Astrocyte (in vitro differentiated cells and primary cell): ENCODE measurements around the gene RFX8.

ENCODE experiments used
- EZH2 ChIP-seq: IDR thresholded peaks from 2 replicates; pipeline ENCODE4 v1.6.1; 2012; ENCODE audit warnings: mild to moderate bottlenecking, low read length, inconsistent platforms; ENCODE audit not compliant: insufficient read depth
- TF ChIP-seq, protein P1 (sequence below): IDR thresholded peaks from 2 replicates; pipeline ENCODE4 v1.5.1; 2011; ENCODE audit warnings: low read depth, mild to moderate bottlenecking, inconsistent platforms, low read length, moderate library complexity; ENCODE audit not compliant: insufficient read depth

DNA sequence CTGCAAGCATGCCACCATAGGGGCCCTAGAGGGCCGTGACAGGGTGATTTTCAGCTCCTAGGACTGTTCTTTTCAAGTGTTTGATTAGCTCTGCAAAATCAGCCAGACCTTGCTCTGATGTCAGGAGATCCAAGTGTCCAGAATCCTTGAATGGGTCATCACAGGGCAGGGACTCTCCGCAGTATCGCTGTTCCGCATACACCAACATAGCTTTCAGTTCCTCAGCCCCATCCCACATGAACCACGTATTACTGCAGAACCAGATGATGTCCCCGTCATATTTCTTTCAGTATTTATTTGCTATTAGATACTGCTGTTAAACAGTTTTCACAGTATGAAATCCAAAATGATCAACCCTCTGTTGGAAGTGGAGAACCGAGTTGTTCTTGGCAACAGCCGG lies 46.6 kb upstream of the RFX8 start:
- TF ChIP-seq, protein P1, sequence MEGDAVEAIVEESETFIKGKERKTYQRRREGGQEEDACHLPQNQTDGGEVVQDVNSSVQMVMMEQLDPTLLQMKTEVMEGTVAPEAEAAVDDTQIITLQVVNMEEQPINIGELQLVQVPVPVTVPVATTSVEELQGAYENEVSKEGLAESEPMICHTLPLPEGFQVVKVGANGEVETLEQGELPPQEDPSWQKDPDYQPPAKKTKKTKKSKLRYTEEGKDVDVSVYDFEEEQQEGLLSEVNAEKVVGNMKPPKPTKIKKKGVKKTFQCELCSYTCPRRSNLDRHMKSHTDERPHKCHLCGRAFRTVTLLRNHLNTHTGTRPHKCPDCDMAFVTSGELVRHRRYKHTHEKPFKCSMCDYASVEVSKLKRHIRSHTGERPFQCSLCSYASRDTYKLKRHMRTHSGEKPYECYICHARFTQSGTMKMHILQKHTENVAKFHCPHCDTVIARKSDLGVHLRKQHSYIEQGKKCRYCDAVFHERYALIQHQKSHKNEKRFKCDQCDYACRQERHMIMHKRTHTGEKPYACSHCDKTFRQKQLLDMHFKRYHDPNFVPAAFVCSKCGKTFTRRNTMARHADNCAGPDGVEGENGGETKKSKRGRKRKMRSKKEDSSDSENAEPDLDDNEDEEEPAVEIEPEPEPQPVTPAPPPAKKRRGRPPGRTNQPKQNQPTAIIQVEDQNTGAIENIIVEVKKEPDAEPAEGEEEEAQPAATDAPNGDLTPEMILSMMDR = no peak
- TF ChIP-seq EZH2 = no peak
